Measurements from ENCODE around the gene LATS2. TPM values are rescaled to one million over a fixed set of nuclear protein-coding genes. Genes with fewer than 3 reads are reported as not detected.
A peak's percentile ranks its signal among the peaks of the same experiment; 100 is the strongest.

LATS2 gene
- total and polyA plus RNA-seq, 2 of the 8 experiments (the other 6 are each of a cell fraction or from before 2014, with no cell fraction given) = 8.3 to 26.2 TPM

DNA sequence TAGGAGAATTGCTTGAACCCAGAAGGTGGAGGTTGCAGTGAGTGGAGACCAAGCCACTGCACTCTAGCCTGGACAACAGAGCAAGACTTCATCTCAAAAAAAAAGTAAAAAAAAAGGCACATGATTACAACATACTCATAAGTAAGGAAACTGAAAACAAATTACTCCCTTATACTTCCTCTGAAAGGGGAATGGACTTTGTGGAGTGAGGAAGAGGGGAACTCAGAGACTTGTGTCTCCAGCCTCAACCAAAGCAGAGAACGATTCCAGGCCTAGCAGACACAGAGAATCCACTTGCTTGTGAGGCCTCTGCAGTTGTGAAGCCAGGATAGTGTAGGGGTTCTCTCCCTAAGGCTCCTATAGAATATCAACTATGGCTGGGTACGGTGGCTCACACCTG is 4.3 kb upstream of the LATS2 start:
- H3K14ac ChIP-seq (ENCODE audit: insufficient read length) = no peak overlapping the region
- H3K56ac ChIP-seq (replicated peaks; ENCODE audit: insufficient read length, low read depth, low read length) = no peak overlapping the region
- 0 out of 2 replicates have a peak overlapping the region, but pooled peaks have one; percentile 3 for H2BK12ac ChIP-seq (ENCODE audit: low read depth, low read length)
- H2AK5ac ChIP-seq (ENCODE audit: low read depth, low read length) = no peak overlapping the region
- H2BK5ac ChIP-seq (ENCODE audit: low read depth, low read length) = no peak overlapping the region
- DNase-seq (ENCODE audit: low read depth in 1 of 2, low spot score in 2 of 2) (no peak), FAIRE-seq (no peak)
- H4K91ac ChIP-seq (replicated peaks; ENCODE audit: insufficient read length, low read length) = no peak overlapping the region
- ChIA-PET POLR2A (ENCODE audit: partially characterized antibody) (no interaction called here), CTCF (ENCODE audit: partially characterized antibody) (no interaction called here)
- H2AFZ ChIP-seq (ENCODE audit: low read length) = no peak overlapping the region
- no peaks in the 10 kb centered on the region for H3K79me1 ChIP-seq (ENCODE audit: low read depth, low read length)
- no peak overlapping the region for H4K5ac ChIP-seq (ENCODE audit: insufficient read length, low read depth, low read length)
- no peak overlapping the region for H2BK120ac ChIP-seq (replicated peaks; ENCODE audit: low read depth, low read length)
- no peak overlapping the region for H4K8ac ChIP-seq (ENCODE audit: extremely low read depth, insufficient read depth, low read length)
- 97% methylated on average over 2 of the region's 2 CpGs; no CpG with 5 or more reads in 1 of the 2 experiments for WGBS, 2 experiments (ENCODE audit: extremely low coverage in 1 of 2, insufficient coverage in 1 of 2, insufficient read length in 1 of 2, insufficient replicate concordance in 2 of 2, low coverage in 1 of 2, low lambda C conversion rate in 2 of 2, missing lambda C conversion rate in 1 of 2)
- H3K9me3 ChIP-seq (ENCODE audit: insufficient read depth in 2 of 2, low read depth in 1 of 2, low read length in 1 of 2) = no peaks in the 10 kb centered on the region
- H3K4me1 ChIP-seq (replicated peaks in 1 of 4; ENCODE audit: control insufficient read depth in 3 of 4, insufficient read depth in 4 of 4, low read length in 3 of 4) = peaks cover 0 to 3% (median 0%) of the 10 kb centered on the region in 4 experiments; a peak in 3 of 7 replicates
- H3K9ac ChIP-seq (replicated peaks in 1 of 4; ENCODE audit: extremely low read depth in 1 of 4, low read depth in 3 of 4, low read length in 3 of 4) = no peak overlapping the region
- no peak overlapping the region for H3K4me3 ChIP-seq (ENCODE audit: extremely low read depth in 1 of 4, insufficient read depth in 2 of 4, low read depth in 3 of 4, low read length in 4 of 4)
- no peaks in the 10 kb centered on the region for H3K36me3 ChIP-seq (ENCODE audit: control insufficient read depth in 2 of 4, insufficient read depth in 4 of 4, low read length in 3 of 4)
- H3K79me2 ChIP-seq (ENCODE audit: control insufficient read depth in 1 of 2, insufficient read depth in 2 of 2, low read length in 2 of 2) = no peaks in the 10 kb centered on the region
- no peaks in the 10 kb centered on the region for H3K23me2 ChIP-seq (ENCODE audit: low read depth, low read length)
- no peak overlapping the region for H3K4ac ChIP-seq (replicated peaks; ENCODE audit: insufficient read length, low read depth, low read length)
- H3K18ac ChIP-seq (ENCODE audit: extremely low read depth, low read length) = no peak overlapping the region
- no peaks in the 10 kb centered on the region for H4K20me1 ChIP-seq (replicated peaks in 1 of 2; ENCODE audit: control insufficient read depth in 1 of 2, insufficient read depth in 2 of 2, low read length in 2 of 2)
- no peaks in the 10 kb centered on the region for H3K27me3 ChIP-seq (replicated peaks in 1 of 4; ENCODE audit: control insufficient read depth in 3 of 4, extremely low read depth in 1 of 4, insufficient read depth in 3 of 4, low read length in 3 of 4)
- no peak overlapping the region for H3K4me2 ChIP-seq (ENCODE audit: insufficient read depth in 1 of 2, low read depth in 2 of 2, low read length in 2 of 2)
- no peak overlapping the region for H3K27ac ChIP-seq (ENCODE audit: low read depth, low read length)
- H2BK20ac ChIP-seq (ENCODE audit: low read length) = no peak overlapping the region
- no peak overlapping the region for H2BK15ac ChIP-seq (ENCODE audit: low read length)
- no peak overlapping the region for H3K23ac ChIP-seq (ENCODE audit: insufficient read length)
- TF ChIP-seq TEAD4 (IDR thresholded peaks at IDR 0.05; ENCODE audit: low read depth, low read length) (no peak), KDM4A (IDR thresholded peaks at IDR 0.05; ENCODE audit: low read depth, low read length, severe bottlenecking) (no peak), TCF12 (IDR thresholded peaks at IDR 0.05; ENCODE audit: low read depth, low read length) (no peak), GTF2F1 (IDR thresholded peaks at IDR 0.05; ENCODE audit: borderline replicate concordance, low read depth, low read length) (no peak), RFX5 (IDR thresholded peaks at IDR 0.05; ENCODE audit: borderline replicate concordance, low read depth, low read length) (no peak), SP1 (IDR thresholded peaks at IDR 0.05; ENCODE audit: low read depth, low read length) (no peak), SRF (IDR thresholded peaks at IDR 0.05; ENCODE audit: low read depth, low read length) (no peak), POU5F1 (IDR thresholded peaks at IDR 0.05; ENCODE audit: low read depth, low read length) (no peak), FOSL1 (IDR thresholded peaks at IDR 0.05; ENCODE audit: insufficient read depth, low read depth, low read length) (no peak)
- TF ChIP-seq, protein P1, sequence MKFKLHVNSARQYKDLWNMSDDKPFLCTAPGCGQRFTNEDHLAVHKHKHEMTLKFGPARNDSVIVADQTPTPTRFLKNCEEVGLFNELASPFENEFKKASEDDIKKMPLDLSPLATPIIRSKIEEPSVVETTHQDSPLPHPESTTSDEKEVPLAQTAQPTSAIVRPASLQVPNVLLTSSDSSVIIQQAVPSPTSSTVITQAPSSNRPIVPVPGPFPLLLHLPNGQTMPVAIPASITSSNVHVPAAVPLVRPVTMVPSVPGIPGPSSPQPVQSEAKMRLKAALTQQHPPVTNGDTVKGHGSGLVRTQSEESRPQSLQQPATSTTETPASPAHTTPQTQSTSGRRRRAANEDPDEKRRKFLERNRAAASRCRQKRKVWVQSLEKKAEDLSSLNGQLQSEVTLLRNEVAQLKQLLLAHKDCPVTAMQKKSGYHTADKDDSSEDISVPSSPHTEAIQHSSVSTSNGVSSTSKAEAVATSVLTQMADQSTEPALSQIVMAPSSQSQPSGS (IDR thresholded peaks at IDR 0.05; ENCODE audit: low read length) = no peak
- TF ChIP-seq, protein P2, sequence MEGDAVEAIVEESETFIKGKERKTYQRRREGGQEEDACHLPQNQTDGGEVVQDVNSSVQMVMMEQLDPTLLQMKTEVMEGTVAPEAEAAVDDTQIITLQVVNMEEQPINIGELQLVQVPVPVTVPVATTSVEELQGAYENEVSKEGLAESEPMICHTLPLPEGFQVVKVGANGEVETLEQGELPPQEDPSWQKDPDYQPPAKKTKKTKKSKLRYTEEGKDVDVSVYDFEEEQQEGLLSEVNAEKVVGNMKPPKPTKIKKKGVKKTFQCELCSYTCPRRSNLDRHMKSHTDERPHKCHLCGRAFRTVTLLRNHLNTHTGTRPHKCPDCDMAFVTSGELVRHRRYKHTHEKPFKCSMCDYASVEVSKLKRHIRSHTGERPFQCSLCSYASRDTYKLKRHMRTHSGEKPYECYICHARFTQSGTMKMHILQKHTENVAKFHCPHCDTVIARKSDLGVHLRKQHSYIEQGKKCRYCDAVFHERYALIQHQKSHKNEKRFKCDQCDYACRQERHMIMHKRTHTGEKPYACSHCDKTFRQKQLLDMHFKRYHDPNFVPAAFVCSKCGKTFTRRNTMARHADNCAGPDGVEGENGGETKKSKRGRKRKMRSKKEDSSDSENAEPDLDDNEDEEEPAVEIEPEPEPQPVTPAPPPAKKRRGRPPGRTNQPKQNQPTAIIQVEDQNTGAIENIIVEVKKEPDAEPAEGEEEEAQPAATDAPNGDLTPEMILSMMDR (IDR thresholded peaks at IDR 0.05; ENCODE audit: control extremely low read depth in 1 of 3, insufficient read depth in 1 of 3, low read depth in 1 of 3, low read length in 3 of 3) = no peak
